ENCODE results near the gene ASIC3.

ASIC3 gene

DNA sequence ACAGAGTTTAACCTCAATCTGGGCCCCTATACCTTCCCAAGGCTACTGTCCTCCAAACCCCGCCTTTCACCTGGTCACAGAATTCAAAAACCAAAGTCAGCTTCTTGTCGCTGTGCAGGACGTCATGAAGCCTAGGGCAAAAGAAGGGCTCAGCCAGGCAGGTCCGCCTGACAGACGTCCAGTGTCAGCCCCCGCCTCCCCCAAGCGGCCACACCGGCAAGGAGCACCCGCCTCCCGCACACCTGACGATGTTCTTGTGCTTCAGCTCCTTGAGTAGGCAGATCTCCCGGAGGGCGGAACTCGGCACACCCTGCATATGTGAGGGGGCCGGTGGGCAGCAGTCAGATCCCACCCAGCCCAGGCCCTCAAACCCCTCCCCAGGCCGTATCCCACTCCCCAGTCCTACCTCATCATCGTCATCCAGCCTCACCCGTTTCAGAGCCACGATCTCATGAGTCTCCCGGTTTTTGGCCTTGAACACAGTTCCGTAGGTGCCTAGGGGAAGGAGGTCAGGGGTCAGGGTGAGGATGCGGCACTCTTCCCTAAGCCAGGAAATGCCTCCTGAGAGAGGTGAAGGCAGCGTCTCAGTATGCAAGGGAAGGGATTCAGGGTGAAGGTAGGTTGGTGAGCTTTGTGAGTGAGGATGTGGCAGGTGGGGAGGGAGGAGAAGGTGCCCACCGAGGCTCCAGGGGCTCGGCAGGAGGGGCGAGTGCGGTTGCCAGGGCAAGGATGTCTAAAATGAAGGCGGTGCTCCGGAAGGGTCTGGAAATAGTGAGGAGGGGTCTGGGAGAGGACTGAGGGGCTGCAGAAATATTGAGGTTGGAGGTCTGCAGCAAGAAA, 8.6 kb downstream of the ASIC3 start:
- no peak for DNase-seq (ENCODE audit: low read depth in 2 of 2)

DNA sequence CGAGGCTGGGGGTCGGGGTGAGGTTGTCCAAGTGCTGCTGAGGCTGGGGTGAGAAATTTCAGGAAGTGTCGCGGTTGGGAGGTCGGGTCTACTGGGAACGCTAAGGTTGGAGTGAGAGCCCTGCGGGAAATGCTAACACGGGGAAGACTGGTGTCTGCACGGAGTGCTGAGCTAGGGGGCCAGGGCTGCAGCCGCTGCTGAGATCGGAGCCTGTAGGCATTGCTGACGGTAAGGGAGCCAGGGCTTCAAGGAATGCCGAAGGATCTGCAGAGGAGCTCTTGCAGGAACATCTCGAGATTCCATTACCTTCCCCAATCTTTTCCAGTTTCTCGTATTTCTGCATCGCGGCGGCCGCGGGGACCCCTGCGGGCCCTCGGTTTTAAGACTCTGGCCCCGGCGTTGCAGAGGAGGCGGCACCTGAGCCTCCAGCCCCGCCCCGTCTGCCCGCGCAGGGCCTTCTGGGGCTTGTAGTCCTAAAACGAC, 9.2 kb downstream of the ASIC3 start, which contains the start of gene CDK5:
Gene CDK5 (minus strand): TSS at position 392 of the 483 bp plus-strand sequence. CDS start 49 bp downstream, at position 343.
- DNase-seq (ENCODE audit: low read depth in 2 of 2): no peak

DNA sequence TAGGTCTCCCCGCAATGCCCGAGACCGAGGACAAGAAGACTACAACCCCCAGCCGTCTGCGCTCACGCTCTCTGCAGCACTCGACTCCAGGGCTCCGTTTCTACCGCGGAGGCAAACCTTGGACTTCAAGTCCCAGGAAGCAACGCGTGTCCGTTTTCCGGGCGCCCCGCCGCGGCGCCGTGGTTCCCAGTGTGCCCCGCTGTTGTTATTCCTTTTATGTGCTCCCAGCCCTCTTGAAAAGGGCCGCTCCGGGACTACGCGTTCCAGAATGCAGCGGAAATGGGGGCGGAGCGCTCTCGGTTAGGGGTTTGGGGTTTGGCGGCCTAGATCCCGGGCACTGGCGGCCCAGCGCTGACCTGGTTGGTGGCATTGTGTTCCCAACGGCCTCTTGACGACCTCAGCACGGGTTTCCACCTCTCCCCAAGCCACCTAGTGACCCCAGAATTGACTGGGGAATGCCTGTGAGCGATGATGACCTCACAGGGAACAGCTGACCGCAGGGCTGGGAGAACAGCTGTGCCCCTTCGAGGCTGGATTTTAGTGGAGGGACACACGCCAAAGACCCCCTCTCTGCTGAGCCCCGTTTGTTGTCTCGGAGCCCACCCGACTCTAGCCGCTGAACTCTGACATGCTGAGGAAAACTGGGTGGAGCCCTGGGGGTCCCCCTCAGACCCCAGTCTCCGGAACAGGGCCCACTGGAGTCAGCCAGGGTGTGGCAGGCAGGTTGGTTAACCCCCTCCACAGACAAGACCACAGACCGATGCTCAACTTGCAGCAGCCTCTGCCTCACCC, 9.9 kb downstream of the ASIC3 start:
- peak; percentile 95 to 96 for DNase-seq (ENCODE audit: low read depth in 2 of 2)

DNA sequence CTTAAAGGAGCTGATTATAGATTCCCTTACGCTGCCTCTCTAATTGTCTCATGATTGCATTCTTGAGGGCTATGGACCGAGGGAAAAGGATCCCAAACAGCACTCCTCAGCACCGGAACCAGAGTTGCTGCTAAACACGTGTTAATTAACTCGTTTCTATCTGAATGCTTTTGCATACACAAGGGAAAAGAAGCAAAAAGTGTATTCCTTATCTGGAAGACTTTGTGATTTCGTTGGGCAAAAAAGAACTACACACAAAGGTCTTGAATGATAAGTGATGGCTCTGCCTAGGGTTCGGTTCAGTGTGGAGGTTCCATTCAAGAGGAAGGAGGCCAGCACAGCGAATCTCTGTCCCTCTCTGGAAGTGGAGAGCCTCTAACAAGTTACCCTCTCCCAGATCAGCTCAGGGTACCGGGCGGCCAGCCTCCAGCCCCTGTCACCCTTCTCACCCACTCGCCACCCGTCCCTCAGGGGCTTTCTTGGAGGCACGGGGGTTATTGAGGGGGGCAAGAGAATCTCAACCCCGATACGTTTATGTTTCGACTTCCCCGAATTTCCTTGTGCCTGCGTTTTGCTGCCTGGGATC, 10.5 kb downstream of the ASIC3 start:
- DNase-seq (ENCODE audit: low read depth in 2 of 2): no peak

DNA sequence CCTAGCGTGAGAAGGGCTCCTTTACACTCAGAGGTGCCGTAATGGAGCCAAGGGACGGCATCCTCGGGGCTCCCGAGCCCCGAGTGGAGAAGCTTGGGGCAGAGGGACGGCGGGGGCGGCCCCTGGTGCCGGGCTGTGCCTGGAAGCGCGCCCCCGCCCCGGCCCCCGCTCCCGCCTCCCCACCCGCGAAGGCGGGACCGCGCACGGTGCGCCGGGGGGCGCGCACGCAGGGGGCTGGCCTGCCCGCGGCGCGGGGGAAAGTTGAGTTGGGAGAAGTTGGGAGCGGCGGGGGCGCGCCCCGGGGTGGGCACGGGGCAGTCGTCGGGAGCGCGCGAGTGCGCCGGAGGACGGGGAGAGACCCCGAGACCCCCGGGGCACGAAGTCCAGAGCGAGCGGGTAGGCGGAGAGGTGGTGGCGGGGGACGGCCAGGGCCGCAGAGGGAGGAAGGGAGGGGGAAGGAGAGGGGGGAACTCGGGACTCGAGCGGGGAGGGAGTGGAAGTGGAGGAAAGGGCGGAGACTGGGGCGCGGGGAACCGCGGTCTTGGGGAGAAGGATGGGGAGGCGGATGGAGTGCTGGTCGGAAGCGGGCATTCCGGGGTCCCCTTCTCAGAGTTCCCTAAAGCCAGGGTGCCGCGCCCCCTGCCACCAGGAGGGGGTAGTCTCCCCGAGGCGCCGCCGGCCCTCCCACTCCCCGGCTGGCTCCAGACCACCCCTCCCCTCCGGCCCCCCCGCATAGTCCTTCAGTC, 11.2 kb downstream of the ASIC3 start, which contains the start of gene SLC4A2:
Gene SLC4A2 (plus strand): TSS at position 223 of the 746 bp plus-strand sequence. CDS start 2,399 bp downstream, outside the sequence.
- DNase-seq (ENCODE audit: low read depth in 2 of 2): peak in 1 of 2 donors; percentile 73

DNA sequence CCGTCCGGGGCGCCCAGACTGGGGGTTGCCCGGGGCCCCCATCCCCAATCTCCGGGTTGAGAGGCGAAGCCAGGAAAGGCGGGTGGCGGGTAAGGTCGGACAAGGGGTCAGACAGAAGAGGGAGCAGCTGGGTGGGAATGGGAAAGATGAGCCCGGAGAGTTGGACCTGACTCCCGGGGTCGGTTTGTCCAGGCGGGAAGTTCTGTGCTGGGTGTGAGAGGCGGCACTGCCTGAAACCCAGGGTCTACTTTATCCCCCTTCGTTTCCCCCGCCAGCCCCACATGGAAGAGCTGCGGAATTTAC, 11.7 kb downstream of the ASIC3 start:
- no peak for DNase-seq (ENCODE audit: low read depth in 2 of 2)

DNA sequence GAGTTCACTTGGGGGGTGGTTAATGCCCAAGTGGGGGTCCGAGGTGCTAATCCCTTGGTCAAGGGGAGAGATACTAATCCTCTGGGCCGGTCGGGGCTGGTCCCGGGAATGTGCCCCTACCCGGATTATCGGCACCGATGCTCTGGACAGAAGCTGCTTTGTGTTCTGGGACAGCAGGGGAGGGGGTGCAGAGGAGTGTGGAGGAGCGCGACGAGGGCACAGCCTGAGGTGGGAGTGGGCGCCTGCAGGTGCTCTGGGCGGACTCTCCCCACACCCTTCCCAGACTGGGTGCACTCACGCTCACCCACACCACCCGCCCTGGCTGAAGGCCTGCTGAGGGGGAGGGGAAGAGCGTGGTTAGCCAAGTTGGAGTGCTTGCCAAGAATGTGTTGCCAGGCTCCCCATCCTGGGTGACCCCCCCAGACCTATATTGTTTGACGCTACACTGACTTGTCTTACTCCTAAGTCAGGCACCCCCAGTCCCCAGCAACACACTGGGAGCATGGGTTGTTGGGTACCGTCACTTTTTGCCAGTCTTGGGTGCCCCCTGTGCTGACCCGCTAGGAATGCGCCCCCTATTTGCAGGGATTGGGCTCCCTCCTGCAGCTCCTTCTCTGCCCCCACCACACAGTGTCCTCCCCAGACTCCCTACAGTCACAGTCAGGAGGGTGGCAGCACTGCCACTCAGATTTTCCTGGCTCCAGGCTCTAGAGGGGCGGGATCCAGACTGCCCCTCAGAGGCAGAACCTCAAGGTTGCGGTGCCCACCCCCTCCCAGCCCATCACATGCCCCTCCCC, 12.3 kb downstream of the ASIC3 start:
- DNase-seq (ENCODE audit: low read depth in 2 of 2): no peak

DNA sequence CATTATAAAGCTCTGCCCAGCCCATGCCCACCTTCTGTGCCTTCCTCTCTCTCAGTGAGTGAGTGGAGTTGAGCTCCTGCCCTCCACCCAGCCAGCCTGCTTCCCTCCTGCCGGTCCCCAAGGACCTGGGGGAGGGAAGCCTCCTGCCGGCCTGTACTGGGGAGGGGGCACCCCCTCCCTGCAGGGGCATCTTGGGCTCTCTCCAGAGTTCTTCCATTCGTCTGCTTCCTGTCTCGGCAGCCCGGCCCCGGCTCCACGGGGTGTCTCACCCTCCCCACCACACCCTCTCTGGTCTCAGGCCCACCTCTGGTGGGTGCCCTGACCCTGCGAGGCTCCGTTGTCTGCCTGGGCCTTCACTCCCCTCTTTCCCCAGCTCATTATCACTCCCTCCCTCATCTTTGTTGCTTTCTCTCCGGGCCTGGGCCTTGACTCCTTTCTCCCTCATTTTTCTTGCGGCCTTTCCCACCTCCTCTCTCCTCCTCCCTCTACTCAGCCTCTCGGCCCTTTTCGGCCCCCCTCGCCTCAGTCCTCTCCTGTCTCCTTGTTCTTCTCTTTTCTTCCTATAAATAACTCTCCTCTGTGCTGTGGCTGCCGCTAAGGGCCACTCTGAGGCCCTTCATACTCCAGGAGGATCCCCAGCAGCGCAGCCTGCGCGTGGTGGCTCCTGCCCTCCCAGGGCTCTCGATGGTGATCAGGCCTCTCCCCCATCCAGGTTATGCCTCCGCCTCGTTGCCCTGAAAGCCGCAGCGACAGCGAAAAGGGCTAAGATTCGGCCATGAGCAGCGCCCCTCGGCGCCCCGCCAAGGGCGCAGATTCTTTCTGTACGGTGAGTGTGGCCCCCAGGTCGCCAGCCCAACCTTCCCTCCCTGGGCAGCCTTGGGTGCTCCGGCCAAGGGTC, 13.1 kb downstream of the ASIC3 start:
- no peak for DNase-seq (ENCODE audit: low read depth in 2 of 2)

DNA sequence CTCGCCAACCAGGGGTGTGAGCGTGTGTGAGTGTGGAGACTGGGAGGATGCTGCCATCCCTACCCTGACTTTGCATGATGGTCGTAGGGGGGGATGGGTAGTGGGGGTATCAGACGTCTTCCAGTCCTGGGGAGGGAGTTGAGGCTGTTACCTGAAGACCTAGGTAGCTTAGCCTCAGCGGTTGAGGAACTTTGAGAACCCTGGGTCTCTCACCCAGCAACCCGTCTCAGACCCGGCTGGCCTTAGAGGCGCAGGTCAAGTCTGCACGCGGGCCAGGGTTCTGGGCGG, 13.7 kb downstream of the ASIC3 start:
- no peak for DNase-seq (ENCODE audit: low read depth in 2 of 2)

DNA sequence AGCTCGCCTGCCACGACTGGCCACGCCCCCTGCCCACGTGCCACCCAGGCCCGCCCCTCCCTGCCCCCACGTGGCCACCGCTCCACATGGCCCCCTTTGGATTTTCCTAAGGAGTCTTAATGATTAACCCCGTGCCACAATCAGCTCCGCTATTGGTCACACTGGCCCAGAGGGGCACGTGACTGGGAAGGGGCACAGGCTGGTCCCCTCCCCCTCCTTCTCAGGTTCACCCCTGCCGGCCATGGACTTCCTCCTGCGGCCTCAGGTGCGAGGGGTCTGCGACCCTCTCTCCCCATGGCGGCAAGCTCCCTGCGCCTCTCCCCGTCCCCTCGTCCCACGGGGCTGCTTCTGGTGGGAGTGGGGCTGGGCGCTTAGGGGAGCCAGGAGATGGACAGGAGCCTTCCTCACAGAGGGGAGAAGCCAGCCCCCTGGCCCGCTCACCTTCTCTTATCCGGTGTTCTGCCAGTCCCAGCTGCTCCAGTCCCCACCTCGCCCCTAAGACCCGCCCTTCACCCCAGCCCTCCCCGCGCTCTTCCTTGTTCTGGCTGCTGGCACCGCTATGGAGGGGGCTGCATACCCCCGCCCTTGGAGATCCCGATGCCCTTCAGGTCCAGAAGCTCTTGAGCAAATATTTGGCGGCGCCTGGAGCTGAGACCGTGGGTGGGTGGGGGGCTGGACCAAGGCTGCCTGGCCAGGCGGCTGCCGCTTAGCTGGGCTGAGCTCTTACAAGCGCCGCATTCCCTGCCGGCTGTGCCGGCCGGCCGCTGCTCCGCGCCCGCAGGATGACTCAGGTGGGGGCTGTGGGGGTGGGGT, 14.3 kb downstream of the ASIC3 start:
- DNase-seq (ENCODE audit: low read depth in 2 of 2): no peak

DNA sequence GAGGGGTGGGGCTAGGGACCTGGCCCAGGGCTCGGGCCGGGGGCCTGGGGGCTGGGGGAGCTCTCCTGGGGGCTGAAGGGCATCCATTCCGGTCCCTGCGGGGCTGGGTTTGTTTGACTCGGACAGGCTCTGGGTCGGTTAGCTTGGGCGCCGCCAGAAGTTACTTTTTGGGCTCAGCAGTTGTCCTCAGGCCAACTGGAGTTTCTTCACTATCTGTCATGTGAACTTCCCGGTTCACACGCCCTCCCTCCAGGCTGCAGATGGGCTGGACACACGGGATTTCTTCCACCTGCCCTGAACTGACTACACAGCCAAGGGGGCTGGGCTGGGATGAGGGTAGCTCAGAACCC, 14.9 kb downstream of the ASIC3 start:
- DNase-seq (ENCODE audit: low read depth in 2 of 2): no peak

DNA sequence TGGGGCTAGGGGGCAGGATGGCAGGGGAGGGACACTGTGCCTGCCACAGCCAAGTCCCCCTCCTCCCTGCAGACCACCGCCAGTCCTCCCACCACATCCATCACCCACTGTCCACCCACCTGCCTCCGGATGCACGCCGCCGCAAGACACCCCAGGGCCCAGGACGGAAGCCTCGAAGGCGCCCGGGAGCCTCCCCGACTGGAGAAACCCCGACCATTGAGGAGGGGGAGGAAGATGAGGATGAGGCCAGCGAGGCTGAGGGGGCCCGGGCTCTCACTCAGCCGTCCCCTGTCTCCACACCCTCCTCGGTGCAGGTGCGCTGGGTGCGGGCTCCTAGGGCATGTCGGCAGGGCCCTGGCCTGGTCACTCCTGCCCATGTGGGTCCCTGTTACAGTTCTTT, 16.1 kb downstream of the ASIC3 start:
- no peak for DNase-seq (ENCODE audit: low read depth in 2 of 2)

DNA sequence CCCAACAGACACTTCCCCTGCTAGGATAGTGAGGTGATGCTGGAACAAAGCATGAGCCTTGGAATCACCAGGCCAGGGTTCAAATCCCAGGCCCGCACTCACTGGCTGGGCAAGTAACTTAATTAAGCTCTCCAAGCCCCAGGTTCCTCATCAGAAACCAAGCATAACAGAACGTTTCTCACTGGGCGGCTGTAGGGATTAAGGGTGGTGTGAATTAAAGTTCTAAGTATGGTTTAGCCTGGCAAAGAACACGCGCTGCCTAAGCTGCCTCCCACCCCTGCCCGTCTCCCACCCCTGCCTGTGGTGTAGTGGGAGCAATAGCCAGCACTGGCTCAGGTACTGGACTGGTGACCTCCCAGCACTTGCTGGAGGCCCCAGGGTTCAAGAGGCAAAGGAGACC, 16.7 kb downstream of the ASIC3 start:
- no peak for DNase-seq (ENCODE audit: low read depth in 2 of 2)

DNA sequence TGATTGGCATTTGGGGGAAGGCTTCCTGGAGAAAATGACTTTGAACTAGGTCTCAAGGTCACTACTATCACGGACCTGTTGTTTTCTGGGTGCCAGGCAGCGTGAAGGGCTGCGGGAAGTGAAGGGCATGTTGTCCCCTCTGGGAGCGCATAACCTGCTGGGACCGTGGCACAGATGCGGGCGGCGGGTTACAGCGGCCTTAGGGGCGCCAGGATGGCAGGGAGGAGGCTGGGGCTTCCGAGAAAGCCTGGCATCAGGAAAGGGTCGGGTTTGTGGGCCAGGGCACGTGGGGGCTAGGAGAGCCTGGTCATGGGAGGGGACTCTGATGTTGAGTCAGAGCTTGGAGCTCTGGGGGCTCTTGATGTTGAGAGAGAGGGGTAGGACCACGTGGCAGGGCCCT, 17.2 kb downstream of the ASIC3 start:
- no peak for DNase-seq (ENCODE audit: low read depth in 2 of 2)

DNA sequence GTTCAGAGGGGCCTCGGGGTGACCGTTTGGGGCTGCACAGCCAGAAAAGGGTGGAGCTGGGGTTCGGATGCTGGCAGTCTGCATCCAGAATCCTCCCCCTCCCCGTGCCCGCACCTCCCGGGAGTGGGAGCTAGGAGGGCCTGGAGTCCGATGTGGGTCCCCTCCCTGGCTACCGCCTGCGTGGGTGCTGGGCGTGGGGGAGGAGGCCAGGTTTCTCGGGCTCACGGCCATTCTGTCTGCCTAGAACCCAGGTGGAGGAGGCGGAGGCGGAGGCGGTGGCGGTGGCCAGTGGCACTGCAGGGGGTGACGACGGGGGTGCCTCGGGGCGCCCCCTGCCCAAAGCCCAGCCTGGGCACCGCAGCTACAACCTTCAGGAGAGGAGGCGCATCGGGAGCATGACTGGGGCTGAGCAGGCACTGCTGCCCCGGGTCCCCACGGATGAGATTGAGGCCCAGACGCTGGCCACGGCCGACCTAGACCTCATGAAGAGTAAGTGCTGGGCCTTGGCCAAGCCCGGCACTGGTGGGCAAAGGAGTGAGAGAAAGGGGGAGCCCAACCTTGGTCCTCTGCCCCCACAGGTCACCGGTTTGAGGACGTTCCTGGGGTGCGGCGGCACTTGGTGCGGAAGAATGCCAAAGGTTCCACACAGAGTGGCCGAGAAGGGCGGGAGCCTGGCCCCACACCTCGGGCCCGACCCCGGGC, 18.1 kb downstream of the ASIC3 start:
- no peak for DNase-seq (ENCODE audit: low read depth in 2 of 2)

DNA sequence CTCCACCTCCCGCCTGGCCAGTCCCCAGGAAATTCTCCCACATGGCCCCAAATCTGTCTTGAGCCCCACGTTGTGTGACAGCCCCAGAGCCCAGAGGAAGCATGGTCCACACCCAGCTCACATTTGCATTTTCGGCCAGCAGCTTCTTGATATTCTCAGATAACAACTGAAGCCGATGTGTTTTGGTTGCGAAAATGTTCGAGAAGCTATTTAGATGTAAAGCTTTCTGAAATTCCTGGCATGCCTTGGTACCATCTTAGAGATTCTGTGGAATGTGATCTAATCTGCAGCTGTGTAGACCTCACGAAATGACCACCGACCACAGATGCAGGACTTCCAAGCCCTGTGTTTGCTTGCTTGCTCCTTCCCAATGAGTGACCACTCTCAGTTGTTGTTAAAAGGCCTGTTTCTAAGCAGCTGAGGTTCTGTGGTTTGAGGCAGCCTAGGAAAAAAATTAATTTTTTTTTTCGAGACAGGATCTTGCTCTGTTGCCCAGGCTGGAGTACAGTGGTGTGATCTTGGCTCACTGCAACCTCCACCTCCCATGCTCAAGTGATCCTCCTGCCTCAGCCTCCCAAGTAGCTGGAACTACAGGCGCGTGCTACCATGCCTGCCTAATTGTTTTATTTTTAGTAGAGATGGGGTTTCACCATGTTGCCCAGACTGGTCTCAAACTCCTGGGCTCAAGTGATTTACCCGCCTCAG, 19.9 kb downstream of the ASIC3 start:
- no peak for DNase-seq (ENCODE audit: low read depth in 2 of 2)

DNA sequence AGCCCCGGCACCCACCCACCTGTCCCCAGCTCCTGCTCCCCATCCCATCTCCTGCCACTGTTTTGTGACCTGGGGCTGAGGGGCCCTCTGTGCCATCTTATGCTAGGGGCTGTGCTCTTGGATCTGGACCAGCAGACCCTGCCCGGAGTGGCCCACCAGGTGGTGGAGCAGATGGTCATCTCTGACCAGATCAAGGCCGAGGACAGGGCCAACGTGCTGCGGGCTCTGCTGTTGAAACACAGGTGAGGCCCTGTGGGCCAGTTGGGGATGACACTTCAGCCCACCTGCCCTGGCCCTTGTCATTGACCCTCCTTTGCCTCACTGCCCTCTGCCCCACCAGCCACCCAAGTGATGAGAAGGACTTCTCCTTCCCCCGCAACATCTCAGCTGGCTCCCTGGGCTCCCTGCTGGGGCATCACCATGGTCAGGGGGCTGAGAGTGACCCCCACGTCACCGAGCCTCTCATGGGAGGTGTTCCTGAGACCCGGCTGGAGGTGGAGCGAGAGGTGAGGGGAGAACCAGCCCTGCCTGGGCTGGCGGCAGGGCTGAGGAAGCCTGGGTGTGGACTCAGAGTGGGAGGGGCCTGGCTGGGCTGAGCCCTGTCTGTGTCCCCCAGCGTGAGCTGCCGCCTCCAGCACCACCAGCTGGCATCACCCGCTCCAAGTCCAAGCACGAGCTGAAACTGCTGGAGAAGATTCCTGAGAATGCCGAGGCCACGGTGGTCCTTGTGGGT, 21.7 kb downstream of the ASIC3 start:
- no peak for DNase-seq (ENCODE audit: low read depth in 2 of 2)

Data from stimulated activated CD8-positive, alpha-beta memory T cell treated with anti-CD3 and anti-CD28 coated beads, Interleukin-7, amount 100 ng/mL, for 4 hours (primary cell).